ENCODE measurements around the gene NTPCR.
"Not testable (repeated sequence)": the region's sequence is repeated elsewhere in the genome, so short reads cannot be mapped to it uniquely, and the experiment has no call there.

The NTPCR gene

GRCh38 chr1:232950197-232951176 is at the start of gene NTPCR:
Gene NTPCR (plus strand): TSS chr1:232950611. CDS start chr1:232950711, 100 bp downstream.
- DNase-seq (ENCODE audit: low read depth) = peak; percentile 93

GRCh38 chr1:232900818-232901217 is 49.6 kb upstream of the NTPCR start:
- DNase-seq (ENCODE audit: low read depth) = no peak

- DNase-seq (ENCODE audit: low read depth) = no peak
Observed at GRCh38 chr1:232901255-232901654, 49.2 kb upstream of the NTPCR start.

- DNase-seq (ENCODE audit: low read depth) = no peak
Observed at GRCh38 chr1:232902774-232903350, 47.5 kb upstream of the NTPCR start.

GRCh38 chr1:232904131-232904530 is 46.3 kb upstream of the NTPCR start:
- DNase-seq (ENCODE audit: low read depth) = no peak

GRCh38 chr1:232904566-232904965 is 45.8 kb upstream of the NTPCR start:
- no peak for DNase-seq (ENCODE audit: low read depth)

GRCh38 chr1:232905331-232906034 is 44.9 kb upstream of the NTPCR start:
- DNase-seq (ENCODE audit: low read depth) = no peak

GRCh38 chr1:232906441-232906840 is 44.0 kb upstream of the NTPCR start:
- DNase-seq (ENCODE audit: low read depth) = no peak

- DNase-seq (ENCODE audit: low read depth) = no peak
Observed at GRCh38 chr1:232908831-232909230, 41.6 kb upstream of the NTPCR start.

GRCh38 chr1:232909752-232910151 is 40.7 kb upstream of the NTPCR start:
- no peak for DNase-seq (ENCODE audit: low read depth)

GRCh38 chr1:232911027-232911599 is 39.3 kb upstream of the NTPCR start:
- DNase-seq (ENCODE audit: low read depth) = no peak

- no peak for DNase-seq (ENCODE audit: low read depth)
Observed at GRCh38 chr1:232912845-232913580, 37.4 kb upstream of the NTPCR start.

GRCh38 chr1:232914271-232914670 is 36.1 kb upstream of the NTPCR start:
- not testable (repeated sequence) for DNase-seq (ENCODE audit: low read depth)

GRCh38 chr1:232915212-232915611 is 35.2 kb upstream of the NTPCR start:
- DNase-seq (ENCODE audit: low read depth) = no peak

GRCh38 chr1:232917053-232917452 is 33.4 kb upstream of the NTPCR start:
- no peak for DNase-seq (ENCODE audit: low read depth)

- no peak for DNase-seq (ENCODE audit: low read depth)
Observed at GRCh38 chr1:232921381-232921780, 29.0 kb upstream of the NTPCR start.

GRCh38 chr1:232922485-232922884 is 27.9 kb upstream of the NTPCR start:
- no peak for DNase-seq (ENCODE audit: low read depth)

- no peak for DNase-seq (ENCODE audit: low read depth)
Observed at GRCh38 chr1:232923739-232924386, 26.5 kb upstream of the NTPCR start.

GRCh38 chr1:232924874-232925273 is 25.5 kb upstream of the NTPCR start:
- no peak for DNase-seq (ENCODE audit: low read depth)

- no peak for DNase-seq (ENCODE audit: low read depth)
Observed at GRCh38 chr1:232925421-232926220, 24.8 kb upstream of the NTPCR start.

Measured in CMK (cell line).